MM.1S (cell line): Measurements from ENCODE around the gene FOXL2.

ENCODE experiments used
- EZH2phosphoT487 ChIP-seq: fragments of 300-600 bp; sonication (generic); IDR thresholded peaks from 2 replicates; pipeline ENCODE4 v1.6.1; 2018; ENCODE audit warnings: antibody characterized with exemption, low read length
- TF ChIP-seq, protein P1 (sequence below): fragments of 300-600 bp; sonication (generic); IDR thresholded peaks from 2 replicates; pipeline ENCODE4 v1.5.1; 2016; ENCODE audit warnings: antibody characterized with exemption, low read length, mixed read lengths

DNA sequence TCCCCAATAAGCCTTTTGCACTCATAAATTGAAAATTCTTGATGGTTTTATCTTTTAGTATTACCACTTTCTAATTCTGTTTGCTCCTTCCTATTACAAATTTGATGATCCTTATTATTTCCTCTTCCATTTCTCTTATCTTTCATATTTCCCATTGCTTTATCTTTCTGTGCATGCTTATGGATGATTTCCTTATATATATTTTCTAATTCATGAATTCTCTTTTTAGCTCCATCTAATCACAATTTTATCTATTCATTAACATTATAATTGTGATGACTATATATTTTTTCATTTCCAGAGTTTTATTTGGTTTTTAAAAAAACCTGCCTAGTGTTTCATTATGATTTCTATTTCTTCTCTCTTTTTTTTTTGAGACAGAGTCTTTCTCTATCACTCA lies 18.0 kb upstream of the FOXL2 start:
- TF ChIP-seq, protein P1, sequence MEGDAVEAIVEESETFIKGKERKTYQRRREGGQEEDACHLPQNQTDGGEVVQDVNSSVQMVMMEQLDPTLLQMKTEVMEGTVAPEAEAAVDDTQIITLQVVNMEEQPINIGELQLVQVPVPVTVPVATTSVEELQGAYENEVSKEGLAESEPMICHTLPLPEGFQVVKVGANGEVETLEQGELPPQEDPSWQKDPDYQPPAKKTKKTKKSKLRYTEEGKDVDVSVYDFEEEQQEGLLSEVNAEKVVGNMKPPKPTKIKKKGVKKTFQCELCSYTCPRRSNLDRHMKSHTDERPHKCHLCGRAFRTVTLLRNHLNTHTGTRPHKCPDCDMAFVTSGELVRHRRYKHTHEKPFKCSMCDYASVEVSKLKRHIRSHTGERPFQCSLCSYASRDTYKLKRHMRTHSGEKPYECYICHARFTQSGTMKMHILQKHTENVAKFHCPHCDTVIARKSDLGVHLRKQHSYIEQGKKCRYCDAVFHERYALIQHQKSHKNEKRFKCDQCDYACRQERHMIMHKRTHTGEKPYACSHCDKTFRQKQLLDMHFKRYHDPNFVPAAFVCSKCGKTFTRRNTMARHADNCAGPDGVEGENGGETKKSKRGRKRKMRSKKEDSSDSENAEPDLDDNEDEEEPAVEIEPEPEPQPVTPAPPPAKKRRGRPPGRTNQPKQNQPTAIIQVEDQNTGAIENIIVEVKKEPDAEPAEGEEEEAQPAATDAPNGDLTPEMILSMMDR = no peak
- TF ChIP-seq EZH2phosphoT487 = no peak
